Effector memory CD4-positive, alpha-beta T cell (primary cell): ENCODE results near the gene FBLN1.

ENCODE experiments used
- DNase-seq, 3 donors: peaks; one replicate each; pipeline ENCODE4 v3.0.0-alpha.2; 2020
- H3K27ac ChIP-seq: 2 replicates; pipeline ENCODE4 v1.7.0; 2013; ENCODE audit warnings: mild to moderate bottlenecking, low read length, moderate library complexity; ENCODE audit not compliant: insufficient read depth, poor library complexity, severe bottlenecking
- H3K27me3 ChIP-seq: replicated peaks from 2 replicates; pipeline ENCODE4 v1.7.0; 2013; ENCODE audit warnings: mild to moderate bottlenecking, low read length; ENCODE audit not compliant: insufficient read depth, control insufficient read depth, poor library complexity, severe bottlenecking
- H3K36me3 ChIP-seq: 2 replicates; pipeline ENCODE4 v1.7.0; 2013; ENCODE audit warnings: mild to moderate bottlenecking, low read length, moderate library complexity; ENCODE audit not compliant: control insufficient read depth, insufficient read depth
- H3K4me1 ChIP-seq: 2 replicates; pipeline ENCODE4 v1.7.0; 2013; ENCODE audit warnings: low read length, mild to moderate bottlenecking; ENCODE audit not compliant: control insufficient read depth, insufficient read depth, poor library complexity, severe bottlenecking
- H3K4me3 ChIP-seq: 2 replicates; pipeline ENCODE4 v1.7.0; 2013; ENCODE audit warnings: low read length, low read depth, mild to moderate bottlenecking; ENCODE audit not compliant: insufficient read depth, poor library complexity, severe bottlenecking
- H3K9me3 ChIP-seq: 2 replicates; pipeline ENCODE4 v1.7.0; 2013; ENCODE audit warnings: mild to moderate bottlenecking, low read length, moderate library complexity; ENCODE audit not compliant: control insufficient read depth

The FBLN1 gene

GRCh38 chr22:45524966-45525365 is 22.3 kb downstream of the FBLN1 start:
- no peak for DNase-seq
- no peaks in the 10 kb centered on the region for H3K9me3 ChIP-seq
- no peaks in the 10 kb centered on the region for H3K4me1 ChIP-seq
- no peak overlapping the region for H3K4me3 ChIP-seq
- H3K36me3 ChIP-seq: no peaks in the 10 kb centered on the region
- no peaks in the 10 kb centered on the region for H3K27me3 ChIP-seq
- H3K27ac ChIP-seq: no peak overlapping the region

- Histone ChIP-seq H3K9me3 (no peaks in the 10 kb centered on the region), H3K27ac (no peak overlapping the region), H3K4me3 (no peak overlapping the region), H3K36me3 (no peaks in the 10 kb centered on the region), H3K4me1 (no peaks in the 10 kb centered on the region), H3K27me3 (no peaks in the 10 kb centered on the region)
- DNase-seq: no peak
Observed at GRCh38 chr22:45525480-45525879, 22.8 kb downstream of the FBLN1 start.

GRCh38 chr22:45526281-45526680 is 23.6 kb downstream of the FBLN1 start:
- H3K4me3 ChIP-seq: no peak overlapping the region
- DNase-seq: no peak
- H3K9me3 ChIP-seq: no peaks in the 10 kb centered on the region
- no peaks in the 10 kb centered on the region for H3K4me1 ChIP-seq
- no peaks in the 10 kb centered on the region for H3K36me3 ChIP-seq
- H3K27ac ChIP-seq: no peak overlapping the region
- no peaks in the 10 kb centered on the region for H3K27me3 ChIP-seq

GRCh38 chr22:45526768-45527360 is 24.2 kb downstream of the FBLN1 start:
- H3K36me3 ChIP-seq: no peaks in the 10 kb centered on the region
- H3K4me3 ChIP-seq: no peak overlapping the region
- H3K9me3 ChIP-seq: no peaks in the 10 kb centered on the region
- H3K27me3 ChIP-seq: no peaks in the 10 kb centered on the region
- no peak for DNase-seq
- H3K27ac ChIP-seq: no peak overlapping the region
- no peaks in the 10 kb centered on the region for H3K4me1 ChIP-seq

- DNase-seq: no peak
- Histone ChIP-seq H3K9me3 (no peaks in the 10 kb centered on the region), H3K27me3 (no peaks in the 10 kb centered on the region), H3K27ac (no peak overlapping the region), H3K36me3 (no peaks in the 10 kb centered on the region), H3K4me1 (no peaks in the 10 kb centered on the region), H3K4me3 (no peak overlapping the region)
Observed at GRCh38 chr22:45527456-45527855, 24.8 kb downstream of the FBLN1 start.

GRCh38 chr22:45528046-45528445 is 25.4 kb downstream of the FBLN1 start:
- Histone ChIP-seq H3K4me1 (no peaks in the 10 kb centered on the region), H3K27ac (no peak overlapping the region), H3K36me3 (no peaks in the 10 kb centered on the region), H3K9me3 (no peaks in the 10 kb centered on the region), H3K4me3 (no peak overlapping the region), H3K27me3 (no peaks in the 10 kb centered on the region)
- DNase-seq: no peak

- no peaks in the 10 kb centered on the region for H3K36me3 ChIP-seq
- DNase-seq: no peak
- H3K9me3 ChIP-seq: no peaks in the 10 kb centered on the region
- H3K4me3 ChIP-seq: no peak overlapping the region
- no peaks in the 10 kb centered on the region for H3K27me3 ChIP-seq
- H3K4me1 ChIP-seq: no peaks in the 10 kb centered on the region
- no peak overlapping the region for H3K27ac ChIP-seq
Observed at GRCh38 chr22:45529105-45529504, 26.4 kb downstream of the FBLN1 start.

GRCh38 chr22:45529971-45530575 is 27.4 kb downstream of the FBLN1 start:
- no peak for DNase-seq
- Histone ChIP-seq H3K36me3 (no peaks in the 10 kb centered on the region), H3K27ac (no peak overlapping the region), H3K4me1 (no peaks in the 10 kb centered on the region), H3K9me3 (no peaks in the 10 kb centered on the region), H3K4me3 (no peak overlapping the region), H3K27me3 (no peaks in the 10 kb centered on the region)

GRCh38 chr22:45531441-45532234 is 29.0 kb downstream of the FBLN1 start:
- Histone ChIP-seq H3K27me3 (no peaks in the 10 kb centered on the region), H3K36me3 (no peaks in the 10 kb centered on the region), H3K9me3 (no peaks in the 10 kb centered on the region), H3K27ac (no peak overlapping the region), H3K4me3 (no peak overlapping the region), H3K4me1 (no peaks in the 10 kb centered on the region)
- no peak for DNase-seq

GRCh38 chr22:45532235-45532631 is 29.6 kb downstream of the FBLN1 start:
- Histone ChIP-seq H3K4me1 (no peaks in the 10 kb centered on the region), H3K27ac (no peak overlapping the region), H3K27me3 (no peaks in the 10 kb centered on the region), H3K4me3 (no peak overlapping the region), H3K36me3 (no peaks in the 10 kb centered on the region), H3K9me3 (no peaks in the 10 kb centered on the region)
- DNase-seq: no peak
